ENCODE results near the gene CMPK1. TPM values are rescaled to one million over a fixed set of nuclear protein-coding genes. Genes with fewer than 3 reads are reported as not detected.

The CMPK1 gene
- total RNA-seq, 1 experiment from 2014 or later: 28.7 TPM

- H3K23ac ChIP-seq (ENCODE audit: insufficient read length, low read depth, low read length): no peak overlapping the region
- no peak overlapping the region for H4K8ac ChIP-seq (replicated peaks; ENCODE audit: insufficient read length, low read depth, low read length)
- no peak overlapping the region for H3K9ac ChIP-seq (ENCODE audit: extremely low read depth, insufficient read length, low read length)
- H2BK120ac ChIP-seq (ENCODE audit: low read depth, low read length, poor library complexity, severe bottlenecking): no peak overlapping the region
- no peaks in the 10 kb centered on the region for H3K79me1 ChIP-seq (ENCODE audit: insufficient read depth, low read depth, low read length, poor library complexity, severe bottlenecking)
- TF ChIP-seq, protein P1, sequence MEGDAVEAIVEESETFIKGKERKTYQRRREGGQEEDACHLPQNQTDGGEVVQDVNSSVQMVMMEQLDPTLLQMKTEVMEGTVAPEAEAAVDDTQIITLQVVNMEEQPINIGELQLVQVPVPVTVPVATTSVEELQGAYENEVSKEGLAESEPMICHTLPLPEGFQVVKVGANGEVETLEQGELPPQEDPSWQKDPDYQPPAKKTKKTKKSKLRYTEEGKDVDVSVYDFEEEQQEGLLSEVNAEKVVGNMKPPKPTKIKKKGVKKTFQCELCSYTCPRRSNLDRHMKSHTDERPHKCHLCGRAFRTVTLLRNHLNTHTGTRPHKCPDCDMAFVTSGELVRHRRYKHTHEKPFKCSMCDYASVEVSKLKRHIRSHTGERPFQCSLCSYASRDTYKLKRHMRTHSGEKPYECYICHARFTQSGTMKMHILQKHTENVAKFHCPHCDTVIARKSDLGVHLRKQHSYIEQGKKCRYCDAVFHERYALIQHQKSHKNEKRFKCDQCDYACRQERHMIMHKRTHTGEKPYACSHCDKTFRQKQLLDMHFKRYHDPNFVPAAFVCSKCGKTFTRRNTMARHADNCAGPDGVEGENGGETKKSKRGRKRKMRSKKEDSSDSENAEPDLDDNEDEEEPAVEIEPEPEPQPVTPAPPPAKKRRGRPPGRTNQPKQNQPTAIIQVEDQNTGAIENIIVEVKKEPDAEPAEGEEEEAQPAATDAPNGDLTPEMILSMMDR (conservative IDR thresholded peaks at IDR 0.05): no peak
- WGBS (ENCODE audit: extremely low coverage, insufficient read length, low lambda C conversion rate): no CpG with 5 or more reads among the region's 4 CpGs
- no peak overlapping the region for H3K56ac ChIP-seq (ENCODE audit: insufficient read length, low read depth, low read length)
- H3K27ac Mint-ChIP-seq: no peak overlapping the region; a peak in 1 of 7 replicates
- H3K18ac ChIP-seq (ENCODE audit: insufficient read length, low read depth, low read length): no peak overlapping the region
- H3K27ac ChIP-seq (ENCODE audit: insufficient read length, low read depth, low read length): no peak overlapping the region
- no peaks in the 10 kb centered on the region for H3K9me3 ChIP-seq (ENCODE audit: control insufficient read depth, low read depth, low read length)
- no peak overlapping the region for H3K14ac ChIP-seq (ENCODE audit: insufficient read depth, low read length)
- H4K5ac ChIP-seq (ENCODE audit: insufficient read length, low read depth, low read length): no peak overlapping the region
- no peak overlapping the region for H4K91ac ChIP-seq (ENCODE audit: insufficient read length, low read depth, low read length)
- H3K27me3 Mint-ChIP-seq (ENCODE audit: low read depth): peaks cover 76% of the 10 kb centered on the region
- no peak overlapping the region for H3K4me3 Mint-ChIP-seq
- no peak overlapping the region for H3T11ph ChIP-seq (ENCODE audit: low read length)
- no peaks in the 10 kb centered on the region for H3K79me2 ChIP-seq (ENCODE audit: insufficient read depth, low read length)
- H4K20me1 ChIP-seq (ENCODE audit: control insufficient read depth, insufficient read depth, insufficient read length): no peaks in the 10 kb centered on the region
- no peak overlapping the region for H2AFZ ChIP-seq (ENCODE audit: low read length)
- no peak overlapping the region for H2BK20ac ChIP-seq (ENCODE audit: low read depth, low read length, poor library complexity, severe bottlenecking)
- no peak overlapping the region for H3K4ac ChIP-seq (ENCODE audit: low read depth, low read length)
- no peaks in the 10 kb centered on the region for H3K27me3 ChIP-seq (ENCODE audit: insufficient read depth, low read length)
- no peak for DNase-seq
- H2BK5ac ChIP-seq (ENCODE audit: insufficient read length, low read length): no peak overlapping the region
- H2BK15ac ChIP-seq (ENCODE audit: low read depth, low read length): no peak overlapping the region
- no peaks in the 10 kb centered on the region for H3K9me3 Mint-ChIP-seq
- H2BK12ac ChIP-seq (ENCODE audit: insufficient read length, low read depth, low read length): no peak overlapping the region
- no peaks in the 10 kb centered on the region for H3K36me3 Mint-ChIP-seq (ENCODE audit: insufficient read depth in 1 of 3, low read depth in 3 of 3)
- no peak overlapping the region for H3K4me2 ChIP-seq (ENCODE audit: insufficient read depth, insufficient read length, low read length)
- peaks cover 3% of the 10 kb centered on the region; the same call in 1 of the 2 replicates for H3K4me1 ChIP-seq (ENCODE audit: insufficient read depth, low read length)
- no peaks in the 10 kb centered on the region for H3K23me2 ChIP-seq (ENCODE audit: insufficient read length, low read depth, low read length, poor library complexity, severe bottlenecking)
- H3K4me1 Mint-ChIP-seq: 0 out of 4 replicates have a peak, but pooled peaks cover 0 to 5% of the 10 kb centered on the region in 2 experiments
- H2AK5ac ChIP-seq (ENCODE audit: insufficient read length, low read length): no peak overlapping the region
Measured at GRCh38 chr1:47402591-47402990, 69.0 kb downstream of the CMPK1 start.

All from H9 (cell line).